GM21786 (cell line): Measurements from ENCODE around the gene TMEM158.

Experiments
- ATAC-seq: cut with Tn5 transposase; IDR thresholded peaks from one replicate; pipeline ENCODE4 v1.9.1; 2021; ENCODE audit not compliant: unreplicated experiment

The TMEM158 gene

GRCh38 chr3:45226206-45226915, at the start of gene TMEM158:
Gene TMEM158 (minus strand): TSS chr3:45226287. CDS start chr3:45226027, 260 bp downstream.
- peak; percentile 65 for ATAC-seq

DNA sequence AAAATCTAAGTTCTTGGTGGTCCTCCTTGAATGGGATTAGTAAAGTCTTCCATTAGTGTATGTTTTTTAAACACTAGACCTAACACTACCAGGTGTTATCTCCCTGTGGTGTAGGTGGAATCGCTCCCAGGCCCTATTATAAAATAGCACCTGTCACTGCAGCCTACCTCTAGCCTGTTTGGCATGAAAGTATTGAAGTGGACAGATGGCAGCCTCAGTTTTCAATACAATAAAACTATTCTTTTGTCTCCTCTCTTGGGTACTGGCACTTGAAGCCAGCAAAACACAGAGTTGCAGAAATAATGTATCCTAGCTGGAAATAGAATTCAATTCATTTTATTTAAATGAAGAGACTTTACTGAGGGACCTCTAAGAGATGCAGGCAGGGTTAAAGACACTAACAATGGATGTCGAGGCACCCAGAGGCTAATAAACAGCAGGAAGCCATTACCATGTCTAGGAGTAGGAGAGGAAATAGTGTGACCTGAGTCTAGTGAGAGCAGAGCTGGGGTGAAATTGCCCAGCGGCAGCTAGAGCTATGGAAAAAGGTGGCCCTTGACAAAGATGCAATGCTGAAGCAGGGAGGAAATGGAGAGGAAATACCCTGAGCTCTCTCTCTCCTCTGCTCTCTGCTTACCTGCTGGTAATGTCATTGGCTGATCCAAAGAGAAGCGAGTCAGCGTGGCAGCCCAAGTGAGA, 49.1 kb upstream of the TMEM158 start:
- no peak for ATAC-seq

DNA sequence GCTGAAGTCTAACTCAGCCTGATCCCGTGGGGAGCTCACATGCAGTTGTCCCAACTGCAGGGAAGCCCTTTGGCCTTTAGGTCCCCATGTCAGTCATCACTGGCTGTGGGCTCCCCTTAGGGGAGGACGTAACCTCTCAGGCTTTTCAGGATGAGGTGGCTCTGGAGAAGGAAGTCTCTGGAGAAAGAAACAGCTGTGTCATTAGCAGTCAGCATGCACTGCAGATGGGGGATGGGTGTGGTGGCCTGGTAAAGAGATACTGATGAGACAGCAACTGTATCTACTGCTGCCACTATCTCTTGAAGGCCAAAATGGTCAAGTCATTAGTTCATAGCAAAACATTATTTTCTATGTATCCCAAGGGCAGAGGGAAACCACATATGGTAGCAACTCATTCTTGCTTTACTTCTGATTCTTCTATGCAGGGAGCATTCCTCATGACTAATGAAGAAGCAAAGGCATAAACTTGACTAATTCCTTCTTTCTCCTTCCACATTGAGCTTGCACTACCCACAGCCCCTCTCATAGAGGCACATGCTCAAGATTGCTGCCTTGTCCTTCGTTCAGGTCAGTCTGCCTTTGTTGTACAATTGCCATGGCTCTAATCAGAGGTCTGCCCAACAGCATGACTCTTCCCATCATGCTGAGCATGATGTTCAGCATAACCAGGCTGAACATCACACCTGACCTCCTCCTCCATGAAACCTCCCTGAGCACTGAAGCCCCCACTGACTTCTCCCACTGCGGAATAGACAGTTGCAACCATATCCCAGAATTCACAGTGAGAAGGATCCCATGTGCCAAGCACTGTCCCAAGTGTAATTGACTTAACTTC, 47.8 kb upstream of the TMEM158 start:
- no peak for ATAC-seq

DNA sequence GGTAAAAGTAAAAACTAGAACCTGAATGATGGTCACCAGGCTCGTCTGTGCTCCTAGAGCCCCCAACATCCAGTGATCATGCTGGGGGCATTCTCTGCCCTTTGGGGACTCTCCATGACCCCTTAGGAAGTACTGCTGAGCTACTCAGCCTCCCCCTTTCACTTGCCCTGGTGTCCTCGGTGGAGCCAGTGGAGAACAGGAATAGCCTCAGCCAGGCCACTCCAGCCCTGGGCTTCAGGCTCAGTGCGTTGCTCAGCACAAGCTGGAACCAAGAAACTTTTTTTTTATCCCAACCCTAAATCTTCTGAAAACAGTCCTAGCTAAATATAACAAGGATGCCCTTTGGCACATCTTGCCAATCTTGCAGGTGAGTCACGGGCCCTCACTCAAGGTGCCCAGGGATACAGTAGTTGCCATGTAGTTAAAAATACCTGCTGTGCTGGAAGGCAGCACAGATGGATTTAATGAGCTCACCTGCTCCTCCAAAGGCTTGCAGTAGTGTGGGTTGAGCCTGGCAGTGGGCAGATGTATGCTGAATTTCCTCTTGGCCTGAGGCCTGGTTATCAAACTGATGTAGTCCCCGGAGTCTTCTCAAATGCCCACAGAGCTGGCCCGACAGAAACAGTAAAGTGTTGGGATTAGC, 46.9 kb upstream of the TMEM158 start:
- ATAC-seq, result no peak

GRCh38 chr3:45272032-45272810, 46.1 kb upstream of the TMEM158 start:
- ATAC-seq, result no peak

DNA sequence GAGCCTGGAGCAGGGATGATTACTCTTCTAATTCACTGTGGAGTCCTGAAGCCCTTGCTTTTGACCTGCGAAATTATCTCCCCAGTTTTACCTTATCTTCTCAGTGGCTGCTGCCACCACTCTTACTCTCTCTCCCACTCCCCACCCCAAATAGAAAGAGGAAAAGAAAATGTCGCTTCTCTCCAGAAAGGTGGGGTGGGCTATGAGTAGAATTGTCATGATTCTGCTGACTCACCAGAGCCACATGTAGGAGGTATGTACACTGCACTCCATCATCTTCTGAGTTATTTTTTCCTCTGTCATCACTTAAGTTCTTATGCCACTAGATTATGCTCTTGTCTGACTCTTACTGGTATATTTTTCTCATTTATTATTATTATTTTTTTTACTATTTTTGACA, 43.9 kb upstream of the TMEM158 start:
- ATAC-seq, result no peak

- no peak for ATAC-seq
Observed at GRCh38 chr3:45267097-45267496, 41.0 kb upstream of the TMEM158 start.

GRCh38 chr3:45261333-45262110, 35.4 kb upstream of the TMEM158 start:
- ATAC-seq, result no peak

- no peak for ATAC-seq
Observed at GRCh38 chr3:45259133-45259532, 33.0 kb upstream of the TMEM158 start.

GRCh38 chr3:45258317-45258716, 32.2 kb upstream of the TMEM158 start:
- no peak for ATAC-seq

- no peak for ATAC-seq
Observed at GRCh38 chr3:45253316-45253715, 27.2 kb upstream of the TMEM158 start.

GRCh38 chr3:45252826-45253225, 26.7 kb upstream of the TMEM158 start:
- no peak for ATAC-seq

- ATAC-seq, result no peak
Observed at GRCh38 chr3:45249391-45249790, 23.3 kb upstream of the TMEM158 start.

GRCh38 chr3:45246241-45246640, 20.2 kb upstream of the TMEM158 start:
- no peak for ATAC-seq

DNA sequence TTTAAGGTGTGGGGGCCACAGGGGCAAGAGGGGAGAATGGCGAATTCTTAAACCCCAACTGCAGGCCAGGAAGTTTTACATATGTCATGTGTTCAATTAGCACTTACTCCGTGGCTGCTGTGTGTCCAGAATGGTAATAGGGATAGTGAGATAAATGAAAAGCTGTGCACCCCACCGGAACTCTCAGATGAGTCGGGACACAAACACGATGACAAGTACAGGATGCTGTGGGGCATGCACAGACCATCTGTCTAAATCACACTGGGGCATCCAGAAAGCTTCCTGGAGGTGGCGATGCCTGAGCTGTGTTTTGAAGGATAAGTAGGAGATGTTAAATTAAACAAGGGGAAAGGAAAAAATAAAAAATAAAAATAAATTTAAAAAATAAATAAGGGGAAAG, 18.3 kb upstream of the TMEM158 start:
- ATAC-seq, result no peak

DNA sequence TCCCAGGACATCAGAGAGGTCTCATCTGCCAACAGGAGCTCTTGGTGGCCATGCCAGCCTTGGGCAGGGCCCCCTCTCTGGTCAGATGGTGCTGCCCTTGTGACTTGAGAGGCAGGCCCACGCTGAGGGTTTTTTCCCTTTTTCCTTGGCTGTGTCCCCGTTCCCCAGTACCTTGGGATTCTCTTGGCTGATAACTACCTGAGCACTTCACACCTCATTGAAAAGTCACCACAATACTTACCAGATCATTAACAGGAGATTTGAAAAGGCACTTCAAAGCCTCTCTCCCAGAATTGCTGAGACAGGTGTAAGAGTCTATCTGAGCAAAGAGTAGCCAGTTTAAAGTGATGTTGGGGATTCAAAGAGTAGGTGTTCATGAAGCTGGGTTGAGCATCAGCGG, 15.1 kb upstream of the TMEM158 start:
- ATAC-seq, result no peak

GRCh38 chr3:45240292-45240691, 14.2 kb upstream of the TMEM158 start:
- ATAC-seq, result no peak

DNA sequence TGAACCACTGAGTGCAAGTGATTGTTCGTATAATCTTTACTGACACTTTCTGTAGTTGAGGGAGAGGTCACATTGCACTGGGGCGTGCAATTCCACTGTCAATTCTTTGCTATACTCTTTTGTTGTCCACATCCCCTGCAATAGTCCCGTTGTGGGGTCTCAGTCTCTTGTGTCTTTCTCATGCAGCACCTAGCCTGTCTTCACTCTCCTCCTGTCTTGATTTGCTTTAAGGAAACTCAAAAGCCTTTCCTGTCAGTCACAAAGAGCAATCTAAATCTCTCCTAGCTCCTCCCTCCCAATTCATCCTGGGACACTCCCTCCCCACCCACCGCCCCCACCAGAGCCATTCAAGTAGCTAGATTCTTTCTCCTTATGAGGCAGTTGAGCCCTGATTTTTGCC, 13.2 kb upstream of the TMEM158 start:
- ATAC-seq, result no peak

- ATAC-seq, result no peak
Observed at GRCh38 chr3:45236964-45237363, 10.9 kb upstream of the TMEM158 start.

- no peak for ATAC-seq
Observed at GRCh38 chr3:45235409-45235808, 9.3 kb upstream of the TMEM158 start.
